Activated CD8-positive, alpha-beta memory T cell treated with anti-CD3 and anti-CD28 coated beads, Interleukin-2, amount 50 U/mL, for 48 hours (primary cell): Measurements from ENCODE around the gene CTNS.

ENCODE experiments used
- DNase-seq: peaks from one replicate; pipeline ENCODE4 v3.0.0-alpha.2; 2020

The CTNS gene

DNA sequence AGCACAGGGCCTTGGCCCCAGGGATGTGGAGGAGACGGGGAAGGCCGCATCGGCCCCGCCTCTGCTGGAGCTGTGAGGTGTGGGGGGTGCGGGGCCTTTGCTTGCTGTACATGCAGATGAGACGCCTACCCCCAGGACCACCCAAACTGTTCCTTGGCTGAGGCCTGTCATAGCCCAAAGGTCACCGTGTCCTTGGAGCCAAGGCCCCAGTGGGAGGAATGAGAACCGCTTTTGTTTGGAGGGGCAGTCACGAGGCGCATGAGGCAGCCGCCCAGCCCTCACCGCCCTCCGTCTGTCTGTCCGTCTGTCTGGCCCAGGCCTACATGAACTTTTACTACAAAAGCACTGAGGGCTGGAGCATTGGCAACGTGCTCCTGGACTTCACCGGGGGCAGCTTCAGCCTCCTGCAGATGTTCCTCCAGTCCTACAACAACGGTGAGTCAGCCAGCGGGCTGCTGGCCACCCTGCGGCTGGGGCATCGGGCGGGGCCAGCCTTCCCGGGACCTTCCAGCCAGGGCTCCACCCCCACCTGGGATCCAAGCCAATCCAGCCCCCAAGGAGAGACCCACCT is 23.1 kb downstream of the CTNS start:
- no peak for DNase-seq

DNA sequence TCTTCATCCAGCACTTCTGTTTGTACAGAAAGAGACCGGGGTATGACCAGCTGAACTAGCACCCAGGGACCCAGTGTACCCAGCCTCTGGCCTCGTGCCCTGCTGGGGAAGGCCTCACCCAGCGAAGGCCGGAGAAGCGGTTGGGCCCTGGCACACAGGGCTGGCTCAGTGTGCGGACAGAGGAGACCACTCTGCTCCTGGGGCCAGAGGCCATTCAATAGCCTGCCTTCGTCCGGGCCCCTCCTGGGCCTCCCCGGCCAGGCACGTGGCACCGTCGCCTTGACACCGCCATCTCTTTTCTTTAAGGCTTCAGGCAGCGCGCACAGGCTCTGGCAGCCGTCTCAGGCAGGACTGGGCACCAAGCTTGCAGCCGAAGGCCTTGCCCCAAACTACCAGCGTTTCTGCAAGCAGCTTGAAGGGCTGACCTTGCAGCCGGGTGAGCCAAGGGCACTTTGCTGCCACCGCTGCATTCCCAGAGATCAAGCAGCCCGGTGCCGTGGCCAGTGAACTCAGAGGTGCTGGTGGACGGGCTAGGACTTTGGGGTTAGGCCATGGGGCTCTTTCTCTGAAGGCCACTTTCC is 23.8 kb downstream of the CTNS start:
- no peak for DNase-seq

- no peak for DNase-seq
Observed at GRCh38 chr17:3663102-3664011, 26.8 kb downstream of the CTNS start.

DNA sequence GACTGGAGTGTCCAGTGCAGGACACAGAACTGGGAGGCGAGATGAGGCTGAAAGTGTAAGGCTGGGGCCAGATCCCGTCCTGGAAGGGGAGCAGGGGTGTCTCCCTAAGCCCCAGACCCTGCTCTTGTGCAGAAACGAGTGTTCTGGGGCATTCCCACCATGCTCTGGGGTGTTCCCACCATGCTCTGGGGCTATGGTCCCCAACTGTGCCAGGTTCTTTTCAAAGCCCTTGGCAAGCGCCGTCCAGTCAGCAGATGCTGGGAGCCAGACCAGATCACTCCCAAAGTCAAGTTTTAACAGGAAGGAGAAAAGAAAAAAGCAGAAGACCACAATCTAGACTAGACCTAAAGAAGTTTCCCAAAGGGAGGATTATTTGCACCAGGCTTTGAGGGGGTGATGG is 29.3 kb downstream of the CTNS start:
- DNase-seq, result no peak

DNA sequence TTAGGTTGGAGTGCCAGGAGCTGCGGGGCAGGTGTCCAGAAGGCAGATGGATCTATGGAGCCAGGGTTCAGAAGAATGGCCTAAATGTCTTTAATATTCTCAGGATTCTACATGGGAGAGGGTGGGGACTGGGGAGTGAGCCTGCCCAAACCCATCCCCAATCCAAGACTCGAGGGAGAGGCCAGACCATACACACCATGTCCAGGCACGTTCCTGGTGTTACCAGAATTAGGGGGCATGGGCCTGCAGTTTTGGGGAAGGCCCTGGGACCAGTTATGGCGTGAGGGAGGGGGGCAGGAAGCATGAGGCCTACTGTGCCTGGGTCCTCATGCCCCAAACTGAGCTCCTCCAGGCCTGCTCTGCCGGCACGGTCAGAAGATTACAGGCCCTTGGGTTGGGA is 30.0 kb downstream of the CTNS start:
- no peak for DNase-seq

DNA sequence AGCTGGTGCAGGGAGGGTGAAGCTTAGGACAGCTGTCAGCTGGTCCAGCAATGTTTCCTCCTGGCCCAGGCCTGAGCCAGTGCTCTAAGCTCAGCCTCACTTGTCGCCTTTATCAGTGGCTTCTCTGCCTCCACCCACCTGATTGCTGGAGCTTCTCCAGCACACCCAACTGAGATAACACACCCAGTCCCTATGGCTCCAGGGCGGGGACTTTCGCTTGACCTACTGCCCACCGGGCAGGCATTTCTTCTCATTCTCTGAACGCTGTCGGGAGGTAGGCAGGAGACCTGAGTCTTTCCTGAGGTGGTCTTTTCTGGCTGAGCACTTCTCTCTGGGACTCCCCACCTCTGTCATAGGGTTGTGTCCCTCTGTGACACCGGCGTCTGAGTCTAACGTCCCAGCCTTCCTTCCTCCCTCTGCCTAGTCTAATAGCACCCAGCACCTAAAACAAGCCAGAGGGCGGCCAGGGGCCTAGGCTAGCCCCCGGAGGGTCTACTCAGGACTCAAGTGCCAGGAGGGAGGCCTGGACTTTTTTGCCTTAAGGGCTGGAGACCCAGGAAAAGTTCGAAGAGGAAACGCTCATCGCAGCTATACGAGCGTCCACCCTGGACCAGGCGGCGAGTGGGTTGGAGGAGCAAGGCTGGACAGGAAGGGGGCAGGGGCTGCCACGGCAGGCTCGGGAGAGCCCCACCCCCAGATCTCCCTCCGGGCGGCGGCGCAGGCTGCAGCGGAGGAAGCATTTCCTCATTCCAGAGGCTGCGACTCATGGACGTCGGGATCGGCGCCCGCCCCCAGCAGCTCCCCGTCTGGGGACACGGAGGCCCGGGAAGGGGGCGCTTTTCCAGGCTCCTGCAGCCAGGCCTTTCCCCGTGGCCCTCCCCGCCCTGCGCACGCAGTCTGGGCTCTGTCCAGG is 31.1 kb downstream of the CTNS start:
- peak; percentile 66 for DNase-seq

- DNase-seq, result peak; percentile 100
Observed at GRCh38 chr17:3668279-3669084, 31.9 kb downstream of the CTNS start, which contains the start of the genes EMC6 and TAX1BP3. TSS of gene EMC6 (plus strand) at chr17:3668812. CDS start at chr17:3669147, 335 bp downstream. TSS of gene TAX1BP3 (minus strand) at chr17:3668578. CDS start at chr17:3668526, 52 bp downstream.

DNA sequence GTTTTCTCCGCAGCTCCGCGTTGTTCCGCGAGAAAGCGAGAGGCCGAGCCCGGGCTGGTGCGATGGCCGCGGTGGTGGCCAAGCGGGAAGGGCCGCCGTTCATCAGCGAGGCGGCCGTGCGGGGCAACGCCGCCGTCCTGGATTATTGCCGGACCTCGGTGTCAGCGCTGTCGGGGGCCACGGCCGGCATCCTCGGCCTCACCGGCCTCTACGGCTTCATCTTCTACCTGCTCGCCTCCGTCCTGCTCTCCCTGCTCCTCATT is 32.5 kb downstream of the CTNS start:
- no peak for DNase-seq

- DNase-seq, result no peak
Observed at GRCh38 chr17:3669548-3669947, 33.0 kb downstream of the CTNS start.

- no peak for DNase-seq
Observed at GRCh38 chr17:3672571-3672970, 36.0 kb downstream of the CTNS start.

DNA sequence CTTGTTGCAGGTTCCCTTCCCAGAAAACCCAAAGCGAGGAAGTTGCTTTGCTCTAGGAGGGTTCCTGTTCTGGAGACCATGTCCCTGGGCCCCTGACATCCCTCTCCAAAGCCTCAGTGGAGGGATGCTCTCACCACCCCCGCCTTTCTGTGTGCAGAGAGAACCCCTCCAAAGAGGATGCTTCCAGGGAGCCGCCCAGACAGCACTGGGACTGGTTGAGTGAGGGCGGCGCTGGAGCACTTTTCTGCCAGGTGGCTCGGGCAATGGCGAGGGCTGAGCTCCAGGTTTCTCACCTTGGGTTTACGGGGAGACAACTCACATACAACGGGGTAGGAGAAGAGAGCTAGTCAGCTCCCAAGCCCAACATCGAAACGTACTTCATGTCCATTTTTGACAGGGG is 39.3 kb downstream of the CTNS start:
- DNase-seq, result no peak

- no peak for DNase-seq
Observed at GRCh38 chr17:3678095-3678820, 41.7 kb downstream of the CTNS start.

- no peak for DNase-seq
Observed at GRCh38 chr17:3678821-3679530, 42.4 kb downstream of the CTNS start.

DNA sequence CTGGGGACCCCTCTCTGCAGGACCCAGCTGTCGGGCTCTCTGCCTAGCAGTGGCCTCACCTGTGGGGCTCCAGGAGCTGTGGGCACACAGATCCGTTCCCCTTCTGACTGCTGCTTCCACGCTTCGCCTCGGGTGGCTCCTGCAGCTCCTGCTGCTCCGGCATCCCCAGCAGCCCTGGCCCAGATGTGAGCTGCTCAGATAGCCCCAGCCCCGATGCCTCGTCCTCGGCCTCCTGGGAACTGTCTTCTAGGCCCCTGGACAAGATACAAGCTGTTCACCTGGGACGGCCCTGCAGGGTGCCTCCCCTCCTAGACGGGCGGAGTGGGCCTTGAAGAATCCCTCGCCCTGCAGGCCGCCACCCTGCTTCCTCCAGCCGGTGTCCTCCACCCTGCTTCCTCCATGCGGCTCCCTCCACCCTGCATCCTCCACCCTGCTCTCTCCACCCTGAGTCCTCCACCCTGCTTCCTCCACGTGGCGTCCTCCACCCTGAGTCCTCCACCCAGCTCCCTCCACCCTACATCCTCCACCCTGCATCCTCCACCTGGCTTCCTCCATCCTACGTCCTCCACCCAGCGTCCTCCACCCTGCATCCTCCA is 43.1 kb downstream of the CTNS start:
- no peak for DNase-seq

GRCh38 chr17:3681057-3681456 is 44.5 kb downstream of the CTNS start:
- no peak for DNase-seq

DNA sequence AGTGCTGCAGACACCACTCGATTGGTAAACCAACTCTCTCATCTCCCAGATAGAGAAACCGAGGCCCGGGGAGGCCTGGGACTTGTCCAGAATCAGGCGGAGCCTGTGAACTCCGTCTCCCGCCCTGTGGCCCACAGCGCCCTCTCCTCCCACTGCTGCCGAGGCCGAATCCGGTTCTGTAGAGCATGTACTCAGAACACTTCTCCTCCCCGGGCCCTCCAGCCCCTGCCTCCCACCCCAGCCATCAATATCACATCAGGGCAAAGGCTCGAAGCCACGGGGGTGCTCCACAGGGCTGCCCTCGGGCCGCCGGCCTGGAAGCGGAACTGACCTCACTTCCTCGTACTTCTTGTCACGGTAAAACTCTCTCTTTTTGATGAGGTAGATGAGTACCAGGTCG is 45.0 kb downstream of the CTNS start:
- no peak for DNase-seq

DNA sequence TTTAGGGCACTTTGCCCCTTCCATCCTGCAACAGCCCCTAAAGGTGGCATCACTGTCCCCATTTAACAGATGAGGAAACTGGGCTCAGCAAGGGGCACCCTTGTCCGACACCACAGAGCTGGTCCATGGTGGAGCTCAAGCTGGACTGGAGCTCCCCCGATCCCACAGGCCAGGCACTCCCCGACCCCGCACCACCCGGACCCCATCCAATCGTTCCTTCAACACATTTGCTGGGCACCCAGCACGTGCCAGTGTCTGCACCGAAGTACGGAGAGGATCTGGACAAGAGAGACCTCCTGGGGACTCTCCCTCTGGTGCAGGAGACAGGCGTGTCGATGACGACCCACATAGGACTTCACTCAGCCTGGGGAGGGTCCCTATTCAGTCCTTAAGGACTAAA is 45.5 kb downstream of the CTNS start:
- no peak for DNase-seq

GRCh38 chr17:3683054-3683511 is 46.5 kb downstream of the CTNS start:
- DNase-seq, result peak; percentile 81

GRCh38 chr17:3685174-3685573 is 48.6 kb downstream of the CTNS start:
- no peak for DNase-seq

GRCh38 chr17:3688027-3688553 is 51.5 kb downstream of the CTNS start:
- no peak for DNase-seq
